Measurements from ENCODE around the gene DOCK7.
A peak's percentile ranks its signal among the peaks of the same experiment; 100 is the strongest.

The DOCK7 gene

GRCh38 chr1:62437273-62437940 lies 250.8 kb downstream of the DOCK7 start:
- no peak for DNase-seq

- peak; percentile 83 for DNase-seq
Measured at GRCh38 chr1:62436466-62437272, 251.5 kb downstream of the DOCK7 start, which contains the start of gene USP1. USP1 (plus strand) TSS chr1:62437049; CDS start chr1:62439868, 2,819 bp downstream.

- peak; percentile 84 for DNase-seq
Measured at GRCh38 chr1:62436039-62436465, 252.1 kb downstream of the DOCK7 start.

GRCh38 chr1:62435231-62436038 lies 252.8 kb downstream of the DOCK7 start:
- DNase-seq: no peak

GRCh38 chr1:62434618-62435001 lies 253.6 kb downstream of the DOCK7 start:
- DNase-seq: no peak

- no peak for DNase-seq
Measured at GRCh38 chr1:62433861-62434617, 254.1 kb downstream of the DOCK7 start.

- DNase-seq: no peak
Measured at GRCh38 chr1:62429581-62429980, 258.6 kb downstream of the DOCK7 start.

GRCh38 chr1:62428351-62428750 lies 259.8 kb downstream of the DOCK7 start:
- no peak for DNase-seq

- DNase-seq: no peak
Measured at GRCh38 chr1:62426794-62427193, 261.4 kb downstream of the DOCK7 start.

- no peak for DNase-seq
Measured at GRCh38 chr1:62426237-62426636, 261.9 kb downstream of the DOCK7 start.

- no peak for DNase-seq
Measured at GRCh38 chr1:62425041-62425440, 263.1 kb downstream of the DOCK7 start.

GRCh38 chr1:62424411-62424810 lies 263.8 kb downstream of the DOCK7 start:
- DNase-seq: no peak

- no peak for DNase-seq
Measured at GRCh38 chr1:62423580-62424242, 264.5 kb downstream of the DOCK7 start.

GRCh38 chr1:62420214-62420613 lies 268.0 kb downstream of the DOCK7 start:
- DNase-seq: no peak

- DNase-seq: no peak
Measured at GRCh38 chr1:62417351-62417999, 270.7 kb downstream of the DOCK7 start.

- no peak for DNase-seq
Measured at GRCh38 chr1:62415687-62416086, 272.5 kb downstream of the DOCK7 start.

GRCh38 chr1:62407398-62408009 lies 280.7 kb downstream of the DOCK7 start:
- no peak for DNase-seq

GRCh38 chr1:62406576-62406975 lies 281.6 kb downstream of the DOCK7 start:
- no peak for DNase-seq

- DNase-seq: no peak
Measured at GRCh38 chr1:62405247-62405646, 282.9 kb downstream of the DOCK7 start.

All from cortex of kidney (tissue), 1 donor.